ENCODE results near the gene CDKN2AIP. TPM values are rescaled to one million over a fixed set of nuclear protein-coding genes. Genes with fewer than 3 reads are reported as not detected.

The CDKN2AIP gene
- total RNA-seq, 1 donor from 2014 or later, result 35.3 TPM

GRCh38 chr4:183397741-183398297, 46.6 kb upstream of the CDKN2AIP start:
- no peak for DNase-seq (ENCODE audit: low spot score)
- Histone ChIP-seq H3K9me3 (ENCODE audit: low read depth) (no peaks in the 10 kb centered on the region), H3F3A (ENCODE audit: low read depth) (no peaks in the 10 kb centered on the region), H3K4me1 (no peaks in the 10 kb centered on the region), H3K9ac (no peak overlapping the region), H2AFZ (replicated peaks) (no peak overlapping the region), H3K4me3 (no peak overlapping the region), H4K20me1 (ENCODE audit: low read depth) (no peaks in the 10 kb centered on the region), H3K79me2 (ENCODE audit: low read depth) (no peaks in the 10 kb centered on the region), H3K4me2 (peak overlapping the region; percentile 78), H3K27ac (no peak overlapping the region), H3K27me3 (peaks cover 24% of the 10 kb centered on the region), H3K36me3 (no peaks in the 10 kb centered on the region)
- Mint-ChIP-seq H3K36me3 (no peaks in the 10 kb centered on the region), H3K27ac (no peak overlapping the region), H3K9me3 (no peaks in the 10 kb centered on the region), H3K4me3 (peak overlapping the region; percentile 71), H3K27me3 (ENCODE audit: insufficient read depth, low read depth) (peaks cover 15% of the 10 kb centered on the region), H3K4me1 (peaks cover 16% of the 10 kb centered on the region)
- TF ChIP-seq EZH2phosphoT487 (IDR thresholded peaks at IDR 0.05), result no peak
- no peak for TF ChIP-seq CTCF (IDR thresholded peaks at IDR 0.05)
- no peak for TF ChIP-seq EZH2 (IDR thresholded peaks at IDR 0.05)

- Mint-ChIP-seq H3K4me3 (peak overlapping the region; percentile 81), H3K9me3 (no peaks in the 10 kb centered on the region), H3K27ac (peak overlapping the region; percentile 84), H3K27me3 (ENCODE audit: insufficient read depth, low read depth) (peaks cover 13% of the 10 kb centered on the region), H3K36me3 (no peaks in the 10 kb centered on the region), H3K4me1 (peaks cover 17% of the 10 kb centered on the region)
- Histone ChIP-seq H3K9ac (no peak overlapping the region), H3F3A (ENCODE audit: low read depth) (no peaks in the 10 kb centered on the region), H3K79me2 (ENCODE audit: low read depth) (no peaks in the 10 kb centered on the region), H3K27ac (no peak overlapping the region), H2AFZ (replicated peaks) (peak overlapping the region; percentile 94), H3K9me3 (ENCODE audit: low read depth) (no peaks in the 10 kb centered on the region), H3K4me2 (peak overlapping the region; percentile 78), H3K4me3 (peak overlapping the region; percentile 39), H3K27me3 (peaks cover 24% of the 10 kb centered on the region), H4K20me1 (ENCODE audit: low read depth) (no peaks in the 10 kb centered on the region), H3K36me3 (no peaks in the 10 kb centered on the region), H3K4me1 (no peaks in the 10 kb centered on the region)
- peak; percentile 87 for DNase-seq (ENCODE audit: low spot score)
- TF ChIP-seq EZH2 (IDR thresholded peaks at IDR 0.05), result peak; percentile 37
- no peak for TF ChIP-seq EZH2phosphoT487 (IDR thresholded peaks at IDR 0.05)
- peak; percentile 63 for TF ChIP-seq CTCF (IDR thresholded peaks at IDR 0.05)
Observed at GRCh38 chr4:183398298-183399125, 45.9 kb upstream of the CDKN2AIP start.

- Histone ChIP-seq H3K4me2 (peak overlapping the region; percentile 78), H3K36me3 (no peaks in the 10 kb centered on the region), H3F3A (ENCODE audit: low read depth) (no peaks in the 10 kb centered on the region), H3K4me1 (no peaks in the 10 kb centered on the region), H3K79me2 (ENCODE audit: low read depth) (no peaks in the 10 kb centered on the region), H3K9me3 (ENCODE audit: low read depth) (no peaks in the 10 kb centered on the region), H3K9ac (no peak overlapping the region), H3K27ac (no peak overlapping the region), H3K27me3 (peaks cover 24% of the 10 kb centered on the region), H2AFZ (replicated peaks) (peak overlapping the region; percentile 3), H4K20me1 (ENCODE audit: low read depth) (no peaks in the 10 kb centered on the region), H3K4me3 (peak overlapping the region; percentile 39)
- H3K4me3 Mint-ChIP-seq, result peak overlapping the region; percentile 65
- DNase-seq (ENCODE audit: low spot score), result no peak
- peaks cover 19% of the 10 kb centered on the region for H3K4me1 Mint-ChIP-seq
- no peak overlapping the region for H3K27ac Mint-ChIP-seq
- no peaks in the 10 kb centered on the region for H3K36me3 Mint-ChIP-seq
- peaks cover 10% of the 10 kb centered on the region for H3K27me3 Mint-ChIP-seq (ENCODE audit: insufficient read depth, low read depth)
- TF ChIP-seq CTCF (IDR thresholded peaks at IDR 0.05), result no peak
- no peak for TF ChIP-seq EZH2 (IDR thresholded peaks at IDR 0.05)
- no peak for TF ChIP-seq EZH2phosphoT487 (IDR thresholded peaks at IDR 0.05)
- H3K9me3 Mint-ChIP-seq, result no peaks in the 10 kb centered on the region
Observed at GRCh38 chr4:183399126-183399522, 45.3 kb upstream of the CDKN2AIP start.
